ENCODE results near the gene GRK4.

GRCh38 chr4:3030566-3031356, 67.4 kb downstream of the GRK4 start:
- TF ChIP-seq POLR2A (IDR thresholded peaks at IDR 0.05): no peak
- TF ChIP-seq, protein P1, sequence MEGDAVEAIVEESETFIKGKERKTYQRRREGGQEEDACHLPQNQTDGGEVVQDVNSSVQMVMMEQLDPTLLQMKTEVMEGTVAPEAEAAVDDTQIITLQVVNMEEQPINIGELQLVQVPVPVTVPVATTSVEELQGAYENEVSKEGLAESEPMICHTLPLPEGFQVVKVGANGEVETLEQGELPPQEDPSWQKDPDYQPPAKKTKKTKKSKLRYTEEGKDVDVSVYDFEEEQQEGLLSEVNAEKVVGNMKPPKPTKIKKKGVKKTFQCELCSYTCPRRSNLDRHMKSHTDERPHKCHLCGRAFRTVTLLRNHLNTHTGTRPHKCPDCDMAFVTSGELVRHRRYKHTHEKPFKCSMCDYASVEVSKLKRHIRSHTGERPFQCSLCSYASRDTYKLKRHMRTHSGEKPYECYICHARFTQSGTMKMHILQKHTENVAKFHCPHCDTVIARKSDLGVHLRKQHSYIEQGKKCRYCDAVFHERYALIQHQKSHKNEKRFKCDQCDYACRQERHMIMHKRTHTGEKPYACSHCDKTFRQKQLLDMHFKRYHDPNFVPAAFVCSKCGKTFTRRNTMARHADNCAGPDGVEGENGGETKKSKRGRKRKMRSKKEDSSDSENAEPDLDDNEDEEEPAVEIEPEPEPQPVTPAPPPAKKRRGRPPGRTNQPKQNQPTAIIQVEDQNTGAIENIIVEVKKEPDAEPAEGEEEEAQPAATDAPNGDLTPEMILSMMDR (IDR thresholded peaks at IDR 0.05): no peak

Data from upper lobe of left lung (tissue), 4 donors.